GM12872 (cell line): ENCODE results near the gene GSC2.

Source experiments
- TF ChIP-seq, protein P1 (sequence below): IDR thresholded peaks from 3 replicates; pipeline ENCODE4 v1.5.1; 2011; ENCODE audit warnings: low read depth, mild to moderate bottlenecking, low read length, moderate library complexity; ENCODE audit not compliant: insufficient read depth

GSC2 gene

GRCh38 chr22:19122752-19123492, 27.2 kb downstream of the GSC2 start:
- TF ChIP-seq, protein P1, sequence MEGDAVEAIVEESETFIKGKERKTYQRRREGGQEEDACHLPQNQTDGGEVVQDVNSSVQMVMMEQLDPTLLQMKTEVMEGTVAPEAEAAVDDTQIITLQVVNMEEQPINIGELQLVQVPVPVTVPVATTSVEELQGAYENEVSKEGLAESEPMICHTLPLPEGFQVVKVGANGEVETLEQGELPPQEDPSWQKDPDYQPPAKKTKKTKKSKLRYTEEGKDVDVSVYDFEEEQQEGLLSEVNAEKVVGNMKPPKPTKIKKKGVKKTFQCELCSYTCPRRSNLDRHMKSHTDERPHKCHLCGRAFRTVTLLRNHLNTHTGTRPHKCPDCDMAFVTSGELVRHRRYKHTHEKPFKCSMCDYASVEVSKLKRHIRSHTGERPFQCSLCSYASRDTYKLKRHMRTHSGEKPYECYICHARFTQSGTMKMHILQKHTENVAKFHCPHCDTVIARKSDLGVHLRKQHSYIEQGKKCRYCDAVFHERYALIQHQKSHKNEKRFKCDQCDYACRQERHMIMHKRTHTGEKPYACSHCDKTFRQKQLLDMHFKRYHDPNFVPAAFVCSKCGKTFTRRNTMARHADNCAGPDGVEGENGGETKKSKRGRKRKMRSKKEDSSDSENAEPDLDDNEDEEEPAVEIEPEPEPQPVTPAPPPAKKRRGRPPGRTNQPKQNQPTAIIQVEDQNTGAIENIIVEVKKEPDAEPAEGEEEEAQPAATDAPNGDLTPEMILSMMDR, result no peak

GRCh38 chr22:19122143-19122751, 27.8 kb downstream of the GSC2 start, which contains the start of gene DGCR2:
TSS of gene DGCR2 (minus strand) at chr22:19122412. CDS start at chr22:19122206, 206 bp downstream.
- TF ChIP-seq, protein P1, result no peak

- TF ChIP-seq, protein P1, result no peak
Measured at GRCh38 chr22:19121631-19122142, 28.4 kb downstream of the GSC2 start.

GRCh38 chr22:19120829-19121630, 29.1 kb downstream of the GSC2 start:
- TF ChIP-seq, protein P1, result no peak

- TF ChIP-seq, protein P1, result no peak
Measured at GRCh38 chr22:19119949-19120348, 30.1 kb downstream of the GSC2 start.

- TF ChIP-seq, protein P1, result no peak
Measured at GRCh38 chr22:19118329-19118880, 31.7 kb downstream of the GSC2 start.

DNA sequence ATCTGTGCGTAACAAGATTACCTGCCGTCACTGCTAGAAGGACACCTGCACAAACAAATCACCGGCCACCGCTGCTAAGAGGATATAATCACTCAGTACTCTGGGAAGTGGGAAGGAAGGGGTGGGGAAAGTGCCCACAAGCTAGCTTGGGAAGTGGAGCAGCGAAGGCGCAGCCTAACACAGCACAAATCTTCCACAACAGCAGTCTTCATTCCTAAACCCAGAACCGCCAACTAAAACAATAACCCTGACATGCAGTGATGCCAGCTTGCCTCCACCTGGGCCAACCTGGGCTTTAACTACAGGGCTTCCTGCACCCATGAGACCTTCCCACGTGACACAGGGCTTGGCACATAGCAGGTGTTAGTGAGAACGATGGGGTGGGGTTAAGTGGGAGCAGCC, 33.0 kb downstream of the GSC2 start:
- TF ChIP-seq, protein P1, result no peak
